Prostate gland (tissue), 2 donors: Measurements from ENCODE around the gene ELFN1.

Experiments
- POLR2A ChIP-seq: fragments of 450-650 bp; IDR thresholded peaks from one replicate; pipeline ENCODE4 v1.6.1; 2016; ENCODE audit warnings: antibody characterized with exemption, mild to moderate bottlenecking
- POLR2AphosphoS5 ChIP-seq: sonication (generic); formaldehyde crosslinking; IDR thresholded peaks from one replicate; pipeline ENCODE4 v1.6.1; 2017; ENCODE audit warnings: antibody characterized with exemption
- TF ChIP-seq, protein P1 (sequence below), 4 experiments: fragments of 200-600 bp in 2 of 4; fragments of 450-650 bp in 2 of 4; sonication (generic) in 2 of 4; IDR thresholded peaks; 1 replicate in 3 of 4; 2 replicates in 1 of 4; pipeline ENCODE4 v1.5.1; 2016 to 2019; ENCODE audit warnings: antibody characterized with exemption in 4 of 4, mild to moderate bottlenecking in 2 of 4, moderate library complexity in 2 of 4

GRCh38 chr7:1709281-1709680 lies 39.2 kb downstream of the ELFN1 start:
- TF ChIP-seq, protein P1, sequence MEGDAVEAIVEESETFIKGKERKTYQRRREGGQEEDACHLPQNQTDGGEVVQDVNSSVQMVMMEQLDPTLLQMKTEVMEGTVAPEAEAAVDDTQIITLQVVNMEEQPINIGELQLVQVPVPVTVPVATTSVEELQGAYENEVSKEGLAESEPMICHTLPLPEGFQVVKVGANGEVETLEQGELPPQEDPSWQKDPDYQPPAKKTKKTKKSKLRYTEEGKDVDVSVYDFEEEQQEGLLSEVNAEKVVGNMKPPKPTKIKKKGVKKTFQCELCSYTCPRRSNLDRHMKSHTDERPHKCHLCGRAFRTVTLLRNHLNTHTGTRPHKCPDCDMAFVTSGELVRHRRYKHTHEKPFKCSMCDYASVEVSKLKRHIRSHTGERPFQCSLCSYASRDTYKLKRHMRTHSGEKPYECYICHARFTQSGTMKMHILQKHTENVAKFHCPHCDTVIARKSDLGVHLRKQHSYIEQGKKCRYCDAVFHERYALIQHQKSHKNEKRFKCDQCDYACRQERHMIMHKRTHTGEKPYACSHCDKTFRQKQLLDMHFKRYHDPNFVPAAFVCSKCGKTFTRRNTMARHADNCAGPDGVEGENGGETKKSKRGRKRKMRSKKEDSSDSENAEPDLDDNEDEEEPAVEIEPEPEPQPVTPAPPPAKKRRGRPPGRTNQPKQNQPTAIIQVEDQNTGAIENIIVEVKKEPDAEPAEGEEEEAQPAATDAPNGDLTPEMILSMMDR (IDR thresholded peaks at IDR 0.05), result no peak
- TF ChIP-seq POLR2AphosphoS5, result no peak
- TF ChIP-seq POLR2A, result no peak
